HEK293 (cell line): ENCODE data around the gene ZKSCAN8.

ENCODE experiments used
- CTCF ChIA-PET: fragments of 350-600 bp; formaldehyde crosslinking; extraction: SDS; loops from one replicate; lab custom pipeline; 2021; ENCODE audit warnings: antibody characterized with exemption; lab: Yijun Ruan, JAX
- POLR2A ChIA-PET: fragments of 300-600 bp; formaldehyde crosslinking; extraction: SDS; loops from one replicate; lab custom pipeline; 2020; ENCODE audit warnings: antibody characterized with exemption, inconsistent platforms; lab: Yijun Ruan, JAX
- H3K27ac ChIP-seq: fragments of 200-500 bp; sonication (Bioruptor generic); 2 replicates; pipeline ENCODE4 v1.5.1; 2014; ENCODE audit warnings: low read depth, low read length, control low read depth, inconsistent platforms; ENCODE audit errors: extremely low read depth
- H3K36me3 ChIP-seq, 2 experiments: fragments of 200-500 bp in 1 of 2; sonication (Bioruptor generic) in 1 of 2; 1 replicate in 1 of 2; 2 replicates in 1 of 2; pipeline ENCODE4 v1.5.1; 2014 to 2017; ENCODE audit warnings: inconsistent platforms in 2 of 2, low read length in 2 of 2; ENCODE audit not compliant: control insufficient read depth in 2 of 2, insufficient read depth in 1 of 2
- H3K4me1 ChIP-seq: fragments of 200-500 bp; sonication (Bioruptor generic); 2 replicates; pipeline ENCODE4 v1.5.1; 2014; ENCODE audit warnings: mild to moderate bottlenecking, low read length, inconsistent platforms; ENCODE audit not compliant: control insufficient read depth, insufficient read depth
- H3K4me3 ChIP-seq: 2 replicates; pipeline ENCODE4 v1.5.1; 2011; ENCODE audit warnings: low read depth, mild to moderate bottlenecking, control low read depth, low read length, moderate library complexity
- H3K9me3 ChIP-seq: fragments of 200-500 bp; sonication (Bioruptor generic); 2 replicates; pipeline ENCODE4 v1.5.1; 2014; ENCODE audit warnings: low read depth, low read length, inconsistent platforms; ENCODE audit not compliant: control insufficient read depth, insufficient read depth
- AEBP2 ChIP-seq: fragments of 450-650 bp; formaldehyde crosslinking; IDR thresholded peaks from 2 replicates; pipeline ENCODE4 v1.5.1; 2016; ENCODE audit warnings: missing biosample characterization, missing genetic modification characterization, borderline replicate concordance
- GLI2 ChIP-seq: fragments of 450-650 bp; formaldehyde crosslinking; IDR thresholded peaks from 2 replicates; pipeline ENCODE4; 2017; ENCODE audit warnings: missing biosample characterization, missing genetic modification characterization, low read depth, borderline replicate concordance
- HOXC10 ChIP-seq: sonication (generic); formaldehyde crosslinking; IDR thresholded peaks from 2 replicates; pipeline ENCODE4 v1.8.1; 2023; ENCODE audit warnings: mild to moderate bottlenecking, missing genetic modification reagents
- IKZF3 ChIP-seq: fragments of 450-650 bp; IDR thresholded peaks from 2 replicates; pipeline ENCODE4 v1.5.0; 2018; ENCODE audit warnings: missing biosample characterization, mild to moderate bottlenecking, missing genetic modification characterization, moderate library complexity
- INSM2 ChIP-seq: fragments of 450-650 bp; formaldehyde crosslinking; IDR thresholded peaks from 2 replicates; pipeline ENCODE4 v1.5.1; 2016; ENCODE audit warnings: missing biosample characterization, missing genetic modification characterization
- MZF1 ChIP-seq: fragments of 450-650 bp; formaldehyde crosslinking; IDR thresholded peaks from 2 replicates; pipeline ENCODE4 v1.5.1; 2017; ENCODE audit warnings: missing biosample characterization, missing genetic modification characterization, borderline replicate concordance
- OSR2 ChIP-seq: fragments of 450-650 bp; formaldehyde crosslinking; IDR thresholded peaks from 2 replicates; pipeline ENCODE4 v1.5.1; 2016; ENCODE audit warnings: missing biosample characterization, missing genetic modification characterization
- PRDM1 ChIP-seq: fragments of 450-650 bp; formaldehyde crosslinking; IDR thresholded peaks from 2 replicates; pipeline ENCODE4; 2016; ENCODE audit warnings: missing biosample characterization, missing genetic modification characterization
- RBAK ChIP-seq: fragments of 450-650 bp; formaldehyde crosslinking; IDR thresholded peaks from 2 replicates; pipeline ENCODE4 v1.5.1; 2016; ENCODE audit warnings: missing biosample characterization, missing genetic modification characterization
- ZBTB1 ChIP-seq: fragments of 450-650 bp; formaldehyde crosslinking; IDR thresholded peaks from 2 replicates; pipeline ENCODE4 v1.5.1; 2016; ENCODE audit warnings: missing biosample characterization, missing genetic modification characterization
- ZNF146 ChIP-seq: fragments of 450-650 bp; formaldehyde crosslinking; IDR thresholded peaks from 2 replicates; pipeline ENCODE4 v1.5.1; 2016; ENCODE audit warnings: missing biosample characterization, missing genetic modification characterization
- ZNF169 ChIP-seq: fragments of 450-650 bp; formaldehyde crosslinking; IDR thresholded peaks from 2 replicates; pipeline ENCODE4 v1.5.1; 2016; ENCODE audit warnings: missing biosample characterization, missing genetic modification characterization
- ZNF292 ChIP-seq: fragments of 450-650 bp; formaldehyde crosslinking; IDR thresholded peaks from 2 replicates; pipeline ENCODE4 v1.5.1; 2016; ENCODE audit warnings: low read depth, missing biosample characterization, missing genetic modification characterization, borderline replicate concordance
- ZNF302 ChIP-seq: fragments of 450-650 bp; formaldehyde crosslinking; IDR thresholded peaks from 2 replicates; pipeline ENCODE4 v1.5.1; 2016; ENCODE audit warnings: missing biosample characterization, missing genetic modification characterization, low read depth
- ZNF37A ChIP-seq: fragments of 450-650 bp; IDR thresholded peaks from 2 replicates; pipeline ENCODE4 v1.5.1; 2018; ENCODE audit warnings: missing biosample characterization, missing genetic modification characterization
- ZNF433 ChIP-seq: fragments of 450-650 bp; formaldehyde crosslinking; IDR thresholded peaks from 2 replicates; pipeline ENCODE4 v1.5.1; 2016; ENCODE audit warnings: missing biosample characterization, missing genetic modification characterization, low read depth
- ZNF48 ChIP-seq: fragments of 450-650 bp; formaldehyde crosslinking; IDR thresholded peaks from 2 replicates; pipeline ENCODE4 v1.5.1; 2016; ENCODE audit warnings: missing biosample characterization, missing genetic modification characterization
- ZNF514 ChIP-seq: fragments of 450-650 bp; formaldehyde crosslinking; IDR thresholded peaks from 2 replicates; pipeline ENCODE4 v1.5.1; 2016; ENCODE audit warnings: missing biosample characterization, missing genetic modification characterization
- ZNF560 ChIP-seq: fragments of 450-650 bp; formaldehyde crosslinking; IDR thresholded peaks from 2 replicates; pipeline ENCODE4 v1.5.1; 2017; ENCODE audit warnings: missing biosample characterization, missing genetic modification characterization, borderline replicate concordance
- ZNF561 ChIP-seq: fragments of 450-650 bp; IDR thresholded peaks from 2 replicates; pipeline ENCODE4 v1.5.1; 2018; ENCODE audit warnings: missing biosample characterization, missing genetic modification characterization, borderline replicate concordance
- ZNF692 ChIP-seq: fragments of 450-650 bp; formaldehyde crosslinking; IDR thresholded peaks from 2 replicates; pipeline ENCODE4 v1.5.1; 2016; ENCODE audit warnings: missing biosample characterization, missing genetic modification characterization
- ZNF707 ChIP-seq: fragments of 450-650 bp; formaldehyde crosslinking; IDR thresholded peaks from 2 replicates; pipeline ENCODE4 v1.5.1; 2016; ENCODE audit warnings: missing biosample characterization, missing genetic modification characterization
- ZNF76 ChIP-seq: fragments of 450-650 bp; formaldehyde crosslinking; IDR thresholded peaks from 2 replicates; pipeline ENCODE4; 2016; ENCODE audit warnings: low read depth, missing biosample characterization, missing genetic modification characterization, borderline replicate concordance
- ZNF776 ChIP-seq: fragments of 450-650 bp; formaldehyde crosslinking; IDR thresholded peaks from 2 replicates; pipeline ENCODE4 v1.5.0; 2017; ENCODE audit warnings: missing biosample characterization, missing genetic modification characterization, borderline replicate concordance
- ZNF830 ChIP-seq: fragments of 450-650 bp; IDR thresholded peaks from 2 replicates; pipeline ENCODE4 v1.5.0; 2018; ENCODE audit warnings: missing biosample characterization, missing genetic modification characterization, low read depth, mild to moderate bottlenecking, moderate library complexity
- ZNF837 ChIP-seq: fragments of 450-650 bp; formaldehyde crosslinking; IDR thresholded peaks from 2 replicates; pipeline ENCODE4 v1.5.1; 2016; ENCODE audit warnings: missing biosample characterization, missing genetic modification characterization
- ZSCAN16 ChIP-seq: fragments of 450-650 bp; formaldehyde crosslinking; IDR thresholded peaks from 2 replicates; pipeline ENCODE4 v1.5.1; 2016; ENCODE audit warnings: missing biosample characterization, missing genetic modification characterization
- ZSCAN23 ChIP-seq: fragments of 450-650 bp; formaldehyde crosslinking; IDR thresholded peaks from 2 replicates; pipeline ENCODE4 v1.5.1; 2016; ENCODE audit warnings: missing biosample characterization, missing genetic modification characterization
- ZSCAN5A ChIP-seq: fragments of 450-650 bp; formaldehyde crosslinking; IDR thresholded peaks from 2 replicates; pipeline ENCODE4 v1.5.1; 2016; ENCODE audit warnings: missing biosample characterization, missing genetic modification characterization

ZKSCAN8 gene

GRCh38 chr6:28167926-28168325 lies 26.2 kb downstream of the ZKSCAN8 start:
- ChIA-PET CTCF (no interaction called here), POLR2A (no interaction called here)
- TF ChIP-seq OSR2 (tag by site-specific recombination) (no peak), ZNF514 (no peak), ZNF776 (tag by site-specific recombination) (no peak), ZNF169 (no peak), PRDM1 (tag by site-specific recombination) (no peak), MZF1 (tag by site-specific recombination) (no peak), ZSCAN5A (tag by site-specific recombination) (no peak), ZSCAN16 (tag by site-specific recombination) (no peak), ZNF146 (no peak), GLI2 (tag by site-specific recombination) (no peak), ZBTB1 (tag by site-specific recombination) (no peak), INSM2 (tag by site-specific recombination) (no peak), ZNF707 (tag by site-specific recombination) (no peak)
- Histone ChIP-seq H3K4me3 (no peak overlapping the region), H3K4me1 (no peaks in the 10 kb centered on the region), H3K27ac (no peak overlapping the region), H3K36me3 (peaks cover 0 to 53% of the 10 kb centered on the region in 2 experiments; a peak in 1 of 3 replicates), H3K9me3 (no peaks in the 10 kb centered on the region)

- Histone ChIP-seq H3K36me3 (peaks cover 0 to 50% of the 10 kb centered on the region in 2 experiments; a peak in 1 of 3 replicates), H3K4me3 (no peak overlapping the region), H3K27ac (no peak overlapping the region), H3K9me3 (no peaks in the 10 kb centered on the region), H3K4me1 (no peaks in the 10 kb centered on the region)
- ChIA-PET CTCF (no interaction called here), POLR2A (interaction anchor here (2.1 kb wide), 1 partner anchor 10 kb away, joined by 7 read pairs; no protein-coding TSS in a partner anchor)
- TF ChIP-seq ZNF76 (no peak), ZNF560 (no peak), ZNF292 (no peak)
Measured at GRCh38 chr6:28171271-28171670, 29.6 kb downstream of the ZKSCAN8 start.

GRCh38 chr6:28172006-28172405 lies 30.3 kb downstream of the ZKSCAN8 start:
- Histone ChIP-seq H3K9me3 (no peaks in the 10 kb centered on the region), H3K4me3 (no peak overlapping the region), H3K4me1 (no peaks in the 10 kb centered on the region), H3K27ac (no peak overlapping the region), H3K36me3 (peaks cover 0 to 43% of the 10 kb centered on the region in 2 experiments; a peak in 1 of 3 replicates)
- CTCF ChIA-PET: no interaction called here
- POLR2A ChIA-PET: interaction anchor here (2.1 kb wide), 1 partner anchor 10 kb away, joined by 7 read pairs; no protein-coding TSS in a partner anchor
- no peak for TF ChIP-seq ZSCAN23 (tag by site-specific recombination)
- no peak for TF ChIP-seq HOXC10 (CRISPR knock-in tag)
- no peak for TF ChIP-seq ZNF692 (tag by site-specific recombination)
- no peak for TF ChIP-seq ZNF837 (tag by site-specific recombination)
- TF ChIP-seq AEBP2 (tag by site-specific recombination): no peak
- no peak for TF ChIP-seq IKZF3 (tag by site-specific recombination)
- no peak for TF ChIP-seq ZNF561 (tag by site-specific recombination)
- TF ChIP-seq ZNF433 (tag by site-specific recombination): no peak
- TF ChIP-seq ZNF37A: no peak
- no peak for TF ChIP-seq ZNF830 (tag by site-specific recombination)
- TF ChIP-seq ZNF48 (tag by site-specific recombination): no peak
- no peak for TF ChIP-seq RBAK (tag by site-specific recombination)
- TF ChIP-seq ZNF302 (tag by site-specific recombination): no peak
